Trophoblast cell (in vitro differentiated cells and primary cell): ENCODE data around the gene FOCAD.
A peak's percentile ranks its signal among the peaks of the same experiment; 100 is the strongest.

Experiments used
- DNase-seq, 2 donors: peaks; one replicate each; pipeline ENCODE4 v3.0.0-alpha.2; 2016
- H2AFZ ChIP-seq: 2 replicates; pipeline ENCODE4 v1.6.1; 2013; ENCODE audit warnings: low read length, moderate library complexity, mild to moderate bottlenecking; ENCODE audit not compliant: insufficient read depth, poor library complexity
- H2AK5ac ChIP-seq: 2 replicates; pipeline ENCODE4 v1.6.1; 2013; ENCODE audit warnings: mild to moderate bottlenecking, low read length
- H2BK120ac ChIP-seq: 2 replicates; pipeline ENCODE4 v1.6.1; 2013; ENCODE audit warnings: low read length, mild to moderate bottlenecking, moderate library complexity; ENCODE audit not compliant: insufficient read depth, poor library complexity
- H2BK12ac ChIP-seq: 2 replicates; pipeline ENCODE4 v1.6.1; 2013; ENCODE audit warnings: mild to moderate bottlenecking, low read length, moderate library complexity
- H2BK5ac ChIP-seq: 2 replicates; pipeline ENCODE4 v1.6.1; 2013; ENCODE audit warnings: low read length, low read depth, moderate library complexity, mild to moderate bottlenecking; ENCODE audit not compliant: poor library complexity
- H3K14ac ChIP-seq: 2 replicates; pipeline ENCODE4 v1.6.1; 2013; ENCODE audit warnings: mild to moderate bottlenecking, low read length
- H3K18ac ChIP-seq: 2 replicates; pipeline ENCODE4 v1.6.1; 2013; ENCODE audit warnings: mild to moderate bottlenecking, low read length
- H3K23ac ChIP-seq: 2 replicates; pipeline ENCODE4 v1.6.1; 2013; ENCODE audit warnings: low read length
- H3K27ac ChIP-seq: 2 replicates; pipeline ENCODE4 v1.5.1; 2013; ENCODE audit warnings: low read depth, mild to moderate bottlenecking, inconsistent platforms, low read length, moderate library complexity
- H3K27me3 ChIP-seq: 2 replicates; pipeline ENCODE4 v1.6.1; 2013; ENCODE audit warnings: inconsistent platforms, mild to moderate bottlenecking, low read length, moderate library complexity; ENCODE audit not compliant: insufficient read depth
- H3K36me3 ChIP-seq, 2 experiments: 1 replicate in 1 of 2; 2 replicates in 1 of 2; pipeline ENCODE4 v1.6.1; 2013; ENCODE audit warnings: low read length in 2 of 2, mild to moderate bottlenecking in 2 of 2, moderate library complexity in 1 of 2; ENCODE audit not compliant: insufficient read depth in 2 of 2, control insufficient read depth in 1 of 2
- H3K4ac ChIP-seq: 2 replicates; pipeline ENCODE4 v1.6.1; 2013; ENCODE audit warnings: low read depth, mild to moderate bottlenecking, low read length, moderate library complexity
- H3K4me1 ChIP-seq, 2 experiments: 1 replicate in 1 of 2; 2 replicates in 1 of 2; pipeline ENCODE4 v1.6.1; 2013; ENCODE audit warnings: low read length in 2 of 2, mild to moderate bottlenecking in 2 of 2, moderate library complexity in 1 of 2; ENCODE audit not compliant: insufficient read depth in 2 of 2, control insufficient read depth in 1 of 2
- H3K4me2 ChIP-seq: 2 replicates; pipeline ENCODE4 v1.6.1; 2013; ENCODE audit warnings: inconsistent platforms, mild to moderate bottlenecking, low read length, moderate library complexity
- H3K4me3 ChIP-seq: 2 replicates; pipeline ENCODE4 v1.5.1; 2013; ENCODE audit warnings: mild to moderate bottlenecking, low read depth, low read length, inconsistent platforms
- H3K79me1 ChIP-seq: one replicate; pipeline ENCODE4 v1.6.1; 2013; ENCODE audit warnings: low read length
- H3K79me2 ChIP-seq: 2 replicates; pipeline ENCODE4 v1.6.1; 2013; ENCODE audit warnings: low read length, mild to moderate bottlenecking; ENCODE audit not compliant: control insufficient read depth, insufficient read depth, poor library complexity
- H3K9ac ChIP-seq: 2 replicates; pipeline ENCODE4 v1.6.1; 2013; ENCODE audit warnings: mild to moderate bottlenecking, low read length
- H3K9me3 ChIP-seq: 2 replicates; pipeline ENCODE4 v1.6.1; 2013; ENCODE audit warnings: low read depth, mild to moderate bottlenecking, control low read depth, inconsistent platforms, low read length; ENCODE audit not compliant: insufficient read depth
- H4K12ac ChIP-seq: 2 replicates; pipeline ENCODE4 v1.6.1; 2013; ENCODE audit warnings: low read depth, mild to moderate bottlenecking, low read length, moderate library complexity
- H4K8ac ChIP-seq: 2 replicates; pipeline ENCODE4 v1.6.1; 2013; ENCODE audit warnings: low read depth, mild to moderate bottlenecking, low read length, moderate library complexity
- H4K91ac ChIP-seq: one replicate; pipeline ENCODE4 v1.6.1; 2013; ENCODE audit warnings: low read depth, mild to moderate bottlenecking, low read length, moderate library complexity
- WGBS: extraction: QIAGEN DNeasy Blood & Tissue Kit; methylation state at CpG from one replicate; pipeline ENCODE4 v1.1.7; 2013; ENCODE audit warnings: missing lambda C conversion rate; ENCODE audit not compliant: insufficient read length, insufficient coverage; ENCODE audit errors: extremely low coverage; 5-methylcytosine and 5-hydroxymethylcytosine counted together

FOCAD gene

GRCh38 chr9:20689833-20690232 is 5.8 kb downstream of the FOCAD start:
- Histone ChIP-seq H3K18ac (no peak overlapping the region), H4K8ac (no peak overlapping the region), H3K36me3 (no peaks in the 10 kb centered on the region), H3K4me3 (no peak overlapping the region), H4K91ac (no peak overlapping the region), H3K14ac (no peak overlapping the region), H3K9ac (no peak overlapping the region), H2BK120ac (no peak overlapping the region), H4K12ac (no peak overlapping the region), H3K4ac (no peak overlapping the region), H2BK5ac (no peak overlapping the region), H3K23ac (no peak overlapping the region), H3K4me2 (no peak overlapping the region), H3K9me3 (no peaks in the 10 kb centered on the region), H2AFZ (no peak overlapping the region), H2BK12ac (no peak overlapping the region), H3K4me1 (peaks cover 0 to 2% of the 10 kb centered on the region in 2 experiments), H3K27ac (no peak overlapping the region), H3K79me1 (peaks cover under 1% of the 10 kb centered on the region), H3K27me3 (no peaks in the 10 kb centered on the region), H2AK5ac (no peak overlapping the region), H3K79me2 (no peaks in the 10 kb centered on the region)
- DNase-seq: peak; percentile 30 to 82
- no CpG with 5 or more reads among the region's 2 CpGs for WGBS

- WGBS: no CpG with 5 or more reads among the region's 5 CpGs
- Histone ChIP-seq H3K9ac (no peak overlapping the region), H2BK120ac (no peak overlapping the region)
Measured at GRCh38 chr9:20692554-20692953, 8.5 kb downstream of the FOCAD start.

GRCh38 chr9:20693068-20693467 is 9.0 kb downstream of the FOCAD start:
- Histone ChIP-seq H3K79me2 (no peaks in the 10 kb centered on the region), H3K36me3 (no peaks in the 10 kb centered on the region), H3K9ac (no peak overlapping the region), H2AFZ (no peak overlapping the region), H3K4me2 (no peak overlapping the region), H3K18ac (no peak overlapping the region), H3K14ac (no peak overlapping the region), H3K4ac (no peak overlapping the region), H2BK120ac (no peak overlapping the region), H4K91ac (no peak overlapping the region), H3K23ac (no peak overlapping the region), H2AK5ac (no peak overlapping the region), H4K8ac (no peak overlapping the region), H2BK12ac (no peak overlapping the region), H2BK5ac (no peak overlapping the region), H3K79me1 (no peaks in the 10 kb centered on the region), H4K12ac (no peak overlapping the region), H3K27me3 (no peaks in the 10 kb centered on the region), H3K4me3 (no peak overlapping the region), H3K9me3 (no peaks in the 10 kb centered on the region), H3K27ac (no peak overlapping the region), H3K4me1 (peaks cover 0 to 2% of the 10 kb centered on the region in 2 experiments)
- no CpG with 5 or more reads among the region's 4 CpGs for WGBS
- peak; percentile 3 to 49 for DNase-seq

More at GRCh38 chr9:20692554-20692953, 8.5 kb downstream of the FOCAD start:
- H3K4me1 ChIP-seq: peaks cover 0 to 2% of the 10 kb centered on the region in 2 experiments
- no peak overlapping the region for H4K12ac ChIP-seq
- H2BK12ac ChIP-seq: no peak overlapping the region
- H3K18ac ChIP-seq: no peak overlapping the region
- H3K79me1 ChIP-seq: no peaks in the 10 kb centered on the region
- H2AK5ac ChIP-seq: no peak overlapping the region
- no peak overlapping the region for H4K8ac ChIP-seq
- no peak overlapping the region for H3K4me2 ChIP-seq
- H3K14ac ChIP-seq: no peak overlapping the region
- no peak overlapping the region for H2AFZ ChIP-seq
- DNase-seq: peak; percentile 12 to 72
- H3K4ac ChIP-seq: no peak overlapping the region
- no peak overlapping the region for H3K23ac ChIP-seq
- H3K79me2 ChIP-seq: no peaks in the 10 kb centered on the region
- H3K27ac ChIP-seq: no peak overlapping the region
- no peaks in the 10 kb centered on the region for H3K9me3 ChIP-seq
- no peaks in the 10 kb centered on the region for H3K36me3 ChIP-seq
- H3K27me3 ChIP-seq: no peaks in the 10 kb centered on the region
- no peak overlapping the region for H3K4me3 ChIP-seq
- H4K91ac ChIP-seq: no peak overlapping the region
- no peak overlapping the region for H2BK5ac ChIP-seq

GRCh38 chr9:20694248-20694647 is 10.2 kb downstream of the FOCAD start:
- H2AFZ ChIP-seq: no peak overlapping the region
- H3K23ac ChIP-seq: no peak overlapping the region

More at GRCh38 chr9:20694248-20694647, 10.2 kb downstream of the FOCAD start:
- H2BK120ac ChIP-seq: no peak overlapping the region
- no peaks in the 10 kb centered on the region for H3K36me3 ChIP-seq
- H3K9me3 ChIP-seq: no peaks in the 10 kb centered on the region
- H3K4me3 ChIP-seq: no peak overlapping the region
- H4K8ac ChIP-seq: no peak overlapping the region
- DNase-seq: no peak
- H3K79me1 ChIP-seq: no peaks in the 10 kb centered on the region
- H2BK5ac ChIP-seq: no peak overlapping the region
- H3K9ac ChIP-seq: no peak overlapping the region
- H3K18ac ChIP-seq: no peak overlapping the region
- no peak overlapping the region for H3K14ac ChIP-seq
- no peak overlapping the region for H4K91ac ChIP-seq
- no peaks in the 10 kb centered on the region for H3K27me3 ChIP-seq
- H3K4me2 ChIP-seq: no peak overlapping the region
- H3K79me2 ChIP-seq: no peaks in the 10 kb centered on the region
- no peak overlapping the region for H4K12ac ChIP-seq
- peaks cover 0 to 2% of the 10 kb centered on the region in 2 experiments for H3K4me1 ChIP-seq
- H3K4ac ChIP-seq: no peak overlapping the region
- H3K27ac ChIP-seq: no peak overlapping the region
- H2BK12ac ChIP-seq: no peak overlapping the region
- H2AK5ac ChIP-seq: no peak overlapping the region
